Activated CD8-positive, alpha-beta memory T cell treated with anti-CD3 and anti-CD28 coated beads for 24 hours (primary cell): ENCODE measurements around the gene CEPT1.

ENCODE experiments used
- DNase-seq: peaks from one replicate; pipeline ENCODE4 v3.0.0-alpha.2; 2020

Gene CEPT1

DNA sequence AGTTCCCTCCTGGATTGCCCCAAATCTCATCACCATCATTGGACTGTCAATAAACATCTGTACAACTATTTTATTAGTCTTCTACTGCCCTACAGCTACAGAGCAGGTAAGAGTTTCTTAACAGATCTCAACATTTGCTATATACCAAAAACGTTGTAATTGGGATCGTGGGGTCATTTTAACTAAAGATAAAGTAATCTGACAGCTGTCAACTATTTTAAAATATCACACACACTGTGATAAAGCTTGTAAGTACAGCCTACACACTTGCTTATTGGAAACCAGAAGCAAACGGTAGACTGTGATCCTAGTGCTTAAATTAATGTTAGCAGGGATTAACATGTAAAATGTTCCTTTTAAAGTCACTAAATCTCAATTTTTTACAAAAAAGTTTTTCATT is 7.9 kb downstream of the CEPT1 start:
- DNase-seq: no peak

GRCh38 chr1:111148376-111148881 is 8.4 kb downstream of the CEPT1 start:
- no peak for DNase-seq

GRCh38 chr1:111151838-111152237 is 11.8 kb downstream of the CEPT1 start:
- DNase-seq: no peak

DNA sequence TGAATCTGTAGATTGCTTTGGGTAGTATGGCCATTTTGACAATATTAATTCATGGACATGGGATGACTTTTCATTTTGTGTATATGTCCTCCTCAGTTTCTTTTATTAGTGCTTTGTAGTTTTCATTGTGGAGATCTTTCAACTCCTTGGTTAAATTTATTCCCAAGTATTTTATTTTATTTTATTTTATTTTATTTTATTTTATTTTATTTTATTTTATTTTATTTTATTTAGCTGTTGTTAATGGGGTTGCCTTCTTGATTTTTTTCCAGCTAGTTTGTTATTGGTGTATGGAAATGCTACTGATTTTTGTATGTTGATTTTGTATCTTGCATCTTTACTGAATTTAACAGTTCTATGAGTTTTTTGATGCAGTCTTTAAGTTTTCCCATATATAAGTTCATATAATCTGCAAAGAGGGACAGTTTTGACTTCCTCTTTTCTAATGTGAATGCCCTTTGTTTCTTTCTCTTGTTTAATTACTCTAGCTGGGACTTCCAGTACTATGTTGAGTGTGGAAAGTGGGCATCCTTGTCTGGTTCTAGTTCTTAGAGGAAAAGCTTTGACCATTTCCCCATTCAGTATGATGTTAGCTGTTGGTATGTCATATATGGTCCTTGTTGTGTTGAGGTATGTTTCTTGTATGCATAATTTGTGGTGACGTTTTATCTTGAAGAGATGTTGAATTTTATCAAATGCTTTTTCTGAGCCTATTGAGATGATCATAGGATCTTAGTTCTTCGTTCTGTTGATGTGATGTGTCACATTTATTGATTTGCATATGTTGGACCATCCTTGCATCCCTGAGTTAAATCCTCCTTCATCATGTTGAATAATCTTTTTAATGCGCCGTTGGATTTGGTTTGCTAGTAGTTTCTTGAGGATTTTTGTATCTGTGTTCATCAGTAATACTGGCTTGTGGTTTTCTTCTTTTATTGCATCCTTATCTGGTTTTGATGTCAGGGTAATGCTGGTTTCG is 14.3 kb downstream of the CEPT1 start:
- DNase-seq: no peak

GRCh38 chr1:111157431-111157830 is 17.4 kb downstream of the CEPT1 start:
- no peak for DNase-seq

GRCh38 chr1:111161843-111162487 is 21.9 kb downstream of the CEPT1 start:
- no peak for DNase-seq

GRCh38 chr1:111162488-111162880 is 22.5 kb downstream of the CEPT1 start:
- DNase-seq: no peak

DNA sequence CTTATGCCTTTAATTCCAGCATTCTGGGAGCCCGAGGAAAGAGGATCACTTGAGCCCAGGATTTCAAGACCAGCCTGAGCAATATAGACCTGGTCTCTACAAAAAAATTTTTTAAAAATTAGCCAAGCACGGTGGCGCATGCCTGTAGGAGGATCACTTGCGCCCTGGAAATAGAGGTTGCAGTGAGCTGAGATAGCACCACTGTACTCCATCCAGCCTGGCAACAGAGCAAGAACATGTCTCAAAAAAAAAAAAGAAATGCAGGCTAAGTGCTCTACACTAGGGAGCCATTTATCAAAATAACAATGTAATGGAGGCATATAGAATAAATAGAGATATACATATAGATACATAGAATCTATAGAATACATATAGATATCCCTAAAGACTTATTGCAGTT is 23.3 kb downstream of the CEPT1 start:
- no peak for DNase-seq

DNA sequence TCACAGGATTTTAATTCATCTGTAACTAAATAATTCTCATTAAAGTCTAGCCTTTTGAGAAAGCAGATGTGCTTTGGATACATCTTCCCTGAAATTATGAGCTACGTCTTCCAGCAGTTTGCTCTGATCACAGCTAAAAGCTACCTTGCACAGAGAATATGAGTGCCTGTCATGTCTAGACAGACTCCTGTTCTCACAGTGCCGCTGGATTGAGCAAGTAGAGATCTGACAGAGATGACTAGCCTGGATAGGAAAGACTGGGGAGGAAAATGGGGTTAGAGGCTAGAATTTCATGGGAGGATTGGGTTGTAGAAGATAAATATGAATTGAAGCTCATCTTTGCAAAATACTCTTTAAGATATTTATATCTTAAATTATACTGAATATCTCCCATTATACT is 24.1 kb downstream of the CEPT1 start:
- no peak for DNase-seq

DNA sequence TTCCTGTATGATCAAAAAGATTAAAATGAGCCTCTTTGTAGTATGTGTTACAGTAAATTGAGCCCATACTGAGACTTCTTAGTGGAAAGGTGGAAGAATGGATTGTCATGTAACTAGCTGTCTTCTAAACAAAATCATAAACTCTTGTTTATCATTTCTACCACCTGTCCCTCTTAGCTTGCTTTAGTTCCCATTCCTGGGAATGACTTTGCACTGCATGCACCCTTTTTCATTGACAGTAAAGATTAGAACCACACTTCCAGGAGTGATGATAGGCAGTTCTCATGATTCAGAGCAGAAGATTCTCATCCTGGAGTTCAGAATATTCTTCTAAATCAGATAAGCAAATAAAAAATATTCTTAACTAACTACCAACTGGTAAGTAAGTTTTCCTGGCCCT is 32.4 kb downstream of the CEPT1 start:
- DNase-seq: no peak

DNA sequence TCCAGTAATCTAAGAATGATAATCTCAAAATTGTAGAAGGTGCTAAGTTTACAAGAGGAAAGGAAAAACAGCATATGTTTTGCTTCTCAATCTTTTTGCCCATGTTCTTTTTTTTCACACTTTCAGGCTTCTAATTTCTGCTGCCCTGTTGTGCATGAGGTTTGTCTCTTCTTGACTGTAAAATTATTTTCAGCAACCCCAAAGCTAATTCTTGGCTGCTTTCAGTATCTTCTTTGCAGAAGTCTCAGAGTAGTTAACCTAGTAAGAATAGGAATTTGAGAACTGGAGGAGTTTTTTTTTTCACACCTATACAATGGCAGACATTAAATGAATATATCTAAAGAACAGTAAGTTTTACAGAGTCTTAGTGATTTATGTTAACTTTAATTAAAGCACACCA is 34.0 kb downstream of the CEPT1 start:
- DNase-seq: no peak

- no peak for DNase-seq
Observed at GRCh38 chr1:111175349-111175748, 35.3 kb downstream of the CEPT1 start.

DNA sequence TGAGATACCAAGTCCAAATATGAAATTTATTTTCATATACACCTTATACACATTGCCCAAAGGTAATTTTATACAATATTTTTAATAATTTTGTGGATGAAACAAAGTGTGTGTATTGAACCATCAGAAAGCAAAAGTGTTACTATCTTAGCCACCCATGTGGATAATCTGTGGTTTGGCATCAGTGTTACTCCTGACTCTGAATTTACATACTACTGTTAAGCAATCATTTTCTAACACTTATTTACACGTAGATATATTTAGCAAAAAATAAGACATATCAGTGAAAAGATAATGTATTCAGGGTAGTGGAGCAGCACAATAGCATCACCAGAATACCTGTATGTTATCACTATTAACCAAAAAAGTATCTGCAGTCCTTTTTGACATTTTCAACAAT is 36.7 kb downstream of the CEPT1 start:
- DNase-seq: no peak

- no peak for DNase-seq
Observed at GRCh38 chr1:111179968-111180533, 40.0 kb downstream of the CEPT1 start.

DNA sequence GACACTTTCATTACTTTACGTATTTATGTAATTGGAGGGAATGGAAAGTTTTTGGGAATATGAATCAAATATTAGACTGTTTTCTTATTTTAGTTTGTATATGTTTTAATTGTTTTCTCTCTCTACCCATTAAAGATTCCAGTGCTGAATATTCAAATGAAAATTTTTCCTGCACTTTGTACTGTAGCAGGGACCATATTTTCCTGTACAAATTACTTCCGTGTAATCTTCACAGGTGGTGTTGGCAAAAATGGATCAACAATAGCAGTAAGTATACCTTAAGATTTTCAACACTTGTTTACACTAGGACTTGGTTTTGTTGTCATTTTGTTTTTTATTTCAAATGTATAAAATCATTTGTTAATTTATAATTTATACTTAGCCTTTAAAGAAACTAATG is 42.0 kb downstream of the CEPT1 start:
- DNase-seq: no peak

- DNase-seq: no peak
Observed at GRCh38 chr1:111183308-111184069, 43.5 kb downstream of the CEPT1 start.

GRCh38 chr1:111184663-111185062 is 44.6 kb downstream of the CEPT1 start:
- DNase-seq: no peak

DNA sequence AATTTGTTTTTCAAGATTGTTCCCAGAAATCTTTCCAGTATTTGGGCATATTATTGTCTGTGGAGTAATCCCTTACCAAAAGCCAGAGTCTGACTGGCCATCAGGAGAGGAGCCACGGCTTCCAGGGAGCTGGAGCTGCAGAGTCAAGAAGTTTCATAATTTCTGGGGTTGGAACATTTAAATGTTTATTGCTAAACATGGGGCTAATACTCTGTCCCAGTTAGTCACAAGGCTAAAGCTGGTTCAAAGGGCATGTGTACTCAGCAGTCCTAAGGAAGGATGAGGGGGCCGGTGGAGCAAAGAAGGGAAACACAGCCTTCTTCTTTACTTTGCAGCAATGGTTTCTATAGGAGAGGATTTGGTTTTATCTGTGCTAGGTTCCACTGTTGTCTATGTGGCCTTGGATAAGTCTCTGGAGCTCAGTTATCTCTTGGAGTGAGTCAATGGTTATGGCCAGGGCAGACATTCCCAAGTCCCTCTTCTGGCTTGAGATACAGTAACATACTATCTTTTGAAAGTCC is 51.0 kb downstream of the CEPT1 start:
- DNase-seq: no peak

- no peak for DNase-seq
Observed at GRCh38 chr1:111191496-111191895, 51.5 kb downstream of the CEPT1 start.

- no peak for DNase-seq
Observed at GRCh38 chr1:111192074-111192473, 52.1 kb downstream of the CEPT1 start.

DNA sequence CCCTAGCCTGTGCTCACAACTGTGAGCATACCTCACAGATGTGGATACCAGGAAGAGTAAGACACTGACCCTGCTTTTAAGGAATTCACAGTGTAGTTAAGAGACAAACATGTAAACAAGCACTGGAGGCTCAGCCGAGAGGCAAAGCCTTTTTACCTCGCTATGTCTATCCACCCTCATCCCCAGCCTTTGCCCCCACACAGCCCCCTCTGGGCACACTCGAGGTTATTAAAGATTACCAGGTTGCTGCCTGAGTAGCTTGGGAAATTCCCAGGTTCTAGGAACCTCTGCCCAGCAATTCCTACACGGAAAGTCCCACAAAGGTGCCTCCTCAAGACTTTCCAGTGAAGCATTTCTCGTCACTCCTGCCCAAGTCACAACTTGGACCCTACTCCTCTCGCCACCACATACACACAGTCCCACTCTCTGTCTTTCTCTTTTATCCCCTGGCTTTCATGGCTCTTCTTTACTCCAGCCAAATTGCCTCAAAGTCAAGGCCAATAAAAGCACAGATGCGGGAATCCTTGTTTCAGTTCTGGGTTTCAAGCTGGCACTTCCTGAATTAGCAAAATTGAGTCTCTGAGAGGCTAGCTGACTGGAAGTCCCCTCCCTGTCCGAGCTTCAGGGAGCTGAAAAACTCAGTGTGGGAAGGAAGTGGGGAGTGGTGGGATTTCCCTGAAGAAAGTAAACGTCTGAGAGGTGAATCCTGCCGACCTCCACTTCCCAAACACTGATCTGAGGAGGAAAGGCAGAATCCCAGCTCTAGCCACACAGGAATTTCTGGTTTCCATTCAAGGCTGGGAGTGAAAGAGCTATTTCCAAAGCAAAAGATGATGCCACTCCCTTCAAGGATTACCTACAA is 52.9 kb downstream of the CEPT1 start:
- no peak for DNase-seq
